ENCODE measurements around the gene SRRM5.
"Not testable (repeated sequence)": the region's sequence is repeated elsewhere in the genome, so short reads cannot be mapped to it uniquely, and the experiment has no call there.

Gene SRRM5

DNA sequence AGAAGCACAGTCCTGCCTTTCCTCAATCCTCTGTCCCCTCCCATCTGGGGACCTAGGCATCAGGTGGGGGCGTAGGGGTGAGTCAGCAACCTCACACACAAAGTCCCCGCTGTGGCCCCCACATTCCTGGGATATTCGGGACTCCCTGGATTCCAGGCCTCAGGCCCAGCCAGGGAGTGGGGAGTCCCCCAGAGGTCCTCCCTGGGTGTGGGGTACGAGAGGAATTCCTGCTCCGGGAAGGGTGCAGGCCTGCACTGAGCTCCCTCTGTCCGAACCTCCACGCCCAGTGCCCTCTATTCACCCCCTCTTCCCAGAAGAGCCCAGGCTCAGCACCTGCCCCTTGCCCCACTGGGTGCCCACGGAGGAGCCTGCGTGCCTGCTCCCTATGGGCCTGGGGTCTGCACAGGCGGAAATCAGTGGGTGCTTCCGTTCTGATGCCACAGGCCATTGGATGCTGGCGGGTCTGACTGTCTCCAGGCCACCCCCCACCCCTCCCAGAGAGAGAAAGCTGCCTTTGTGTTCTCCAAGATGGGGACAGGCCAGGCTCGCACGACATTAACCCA is 24.3 kb downstream of the SRRM5 start:
- peak in 52 of 56 donors; percentile 4 to 82 (median 62) for DNase-seq

DNA sequence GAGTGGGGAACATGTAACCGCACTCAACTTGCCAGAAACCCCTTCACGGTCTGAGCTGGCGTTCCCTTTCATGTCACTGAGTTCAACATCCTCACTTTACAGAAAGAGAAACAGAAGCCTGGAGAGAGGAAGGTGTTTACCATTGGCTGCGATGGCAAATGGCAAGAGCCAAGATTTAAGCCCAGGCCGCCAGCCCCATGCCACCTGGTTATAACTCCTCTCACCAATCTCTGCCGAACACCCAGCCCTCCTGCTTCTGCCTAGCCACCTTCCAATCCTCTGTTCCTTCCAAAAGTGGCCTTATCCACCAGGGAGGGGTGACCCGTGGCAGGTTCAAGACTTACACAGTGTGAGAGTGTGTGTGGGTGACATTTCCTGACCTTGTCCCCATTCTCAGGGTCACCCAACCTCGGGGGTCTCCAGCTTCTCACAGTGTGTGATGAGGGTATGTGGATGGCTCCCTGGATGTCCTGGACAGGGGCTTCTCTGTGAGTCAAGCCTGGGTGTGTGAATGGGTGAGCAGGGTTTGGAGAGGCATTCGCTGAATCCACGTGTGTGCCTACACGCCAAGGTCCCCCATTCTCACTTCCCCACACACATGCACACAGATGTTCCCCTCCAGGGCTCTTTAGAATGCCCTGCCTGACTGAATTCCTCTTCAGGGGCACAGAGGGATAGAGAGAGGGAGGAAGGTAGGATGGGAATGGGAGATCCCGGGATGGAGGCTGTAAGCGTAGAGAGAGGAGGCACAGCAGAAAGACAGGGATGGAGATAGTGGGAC is 26.5 kb downstream of the SRRM5 start:
- peak in 3 of 56 donors; percentile 7 to 49 (median 11) for DNase-seq

DNA sequence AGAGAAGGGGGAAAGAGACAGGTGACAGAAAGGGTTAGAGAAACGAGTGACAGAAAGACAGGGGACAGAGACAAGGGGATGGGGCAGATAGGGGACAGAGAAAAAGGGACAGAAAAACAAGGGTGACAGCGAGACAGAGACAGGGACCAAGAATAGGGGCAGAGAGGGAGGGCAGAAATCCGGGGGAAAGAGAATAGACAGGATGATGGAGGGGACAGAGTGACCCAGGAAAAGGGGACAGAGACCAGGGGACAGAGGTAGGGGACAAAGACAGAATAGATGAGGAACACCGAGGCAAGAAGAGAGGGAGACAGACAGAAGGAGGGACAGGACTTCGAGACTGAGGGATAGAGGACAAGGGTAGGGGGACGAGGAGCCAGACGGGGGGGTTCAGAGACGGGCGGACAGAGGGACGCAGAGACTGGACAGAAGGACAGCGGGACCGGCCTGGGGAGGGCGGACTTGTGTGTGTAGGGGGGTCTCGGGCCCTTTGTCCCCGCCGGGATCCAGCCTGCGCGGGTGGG is 27.2 kb downstream of the SRRM5 start:
- DNase-seq: peak in 2 of 56 donors; percentile 13 to 41

DNA sequence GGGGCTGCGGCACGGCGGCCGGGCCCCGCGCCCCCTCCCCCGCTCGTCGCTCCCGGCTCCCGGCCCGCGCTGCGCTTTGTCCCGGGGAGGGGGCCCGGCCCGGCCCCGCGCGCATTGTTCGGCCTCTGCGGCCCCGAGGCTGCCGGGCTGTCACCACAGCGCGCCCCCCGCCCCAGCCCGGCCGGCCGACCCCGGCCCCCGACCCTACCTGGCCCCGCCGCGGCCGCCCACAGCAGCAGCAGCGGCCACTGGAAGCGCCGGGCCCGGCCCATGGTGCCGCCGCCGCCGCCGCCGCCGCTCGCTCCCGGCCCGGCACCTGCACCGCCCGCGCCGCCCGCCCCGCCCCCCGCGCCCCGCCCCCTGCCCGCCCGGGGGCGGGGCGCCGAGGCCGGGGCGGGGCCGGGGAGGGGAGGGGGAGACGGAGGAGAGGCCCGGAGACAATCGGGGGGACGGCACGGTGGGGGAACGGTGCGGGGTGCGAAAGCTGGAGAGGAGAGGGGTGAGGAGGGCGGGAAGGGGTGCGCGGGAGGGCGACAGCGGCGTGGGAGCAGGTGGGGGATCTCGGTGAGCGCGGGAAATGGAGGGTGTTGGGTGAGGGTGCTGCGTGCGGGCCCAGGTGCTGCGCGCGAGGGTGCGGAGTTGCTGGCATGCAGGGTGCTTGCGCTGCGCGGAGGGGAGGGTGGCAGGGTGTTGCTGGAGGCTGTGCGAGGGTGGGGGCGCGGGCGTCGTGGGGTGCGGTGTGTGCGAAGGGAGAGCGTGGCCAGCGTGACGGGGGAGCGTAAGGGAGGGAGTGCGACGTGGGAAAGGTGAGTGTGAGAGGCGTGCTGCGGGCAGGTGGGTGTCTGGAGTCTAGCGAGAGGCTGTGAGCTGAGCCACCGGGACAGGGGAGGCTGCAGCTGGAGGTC is 27.9 kb downstream of the SRRM5 start, which contains the start of gene CADM4:
CADM4 (minus strand) TSS at position 332 of the 905 bp plus-strand sequence; CDS start at position 272, 60 bp downstream.
- DNase-seq: peak in 35 of 56 donors; percentile 10 to 83 (median 38)

DNA sequence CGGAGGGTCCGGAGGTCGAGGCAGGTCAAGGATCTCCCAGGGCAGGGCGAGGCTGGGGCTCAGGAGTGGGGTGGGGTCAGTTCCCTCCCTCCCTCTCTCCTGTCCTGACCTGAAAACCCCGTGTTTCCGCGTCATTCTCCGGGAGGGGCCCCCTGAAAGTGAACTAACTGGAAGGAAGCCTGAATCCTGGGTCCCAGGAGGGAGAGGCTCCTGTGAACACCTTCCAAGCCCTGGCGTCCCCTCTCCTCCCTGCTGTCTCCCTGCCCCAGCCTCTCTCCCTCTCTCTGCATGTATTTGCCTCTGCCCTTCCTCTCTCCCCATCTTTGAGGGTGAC is 28.5 kb downstream of the SRRM5 start:
- peak in 1 of 56 donors; percentile 64 for DNase-seq

DNA sequence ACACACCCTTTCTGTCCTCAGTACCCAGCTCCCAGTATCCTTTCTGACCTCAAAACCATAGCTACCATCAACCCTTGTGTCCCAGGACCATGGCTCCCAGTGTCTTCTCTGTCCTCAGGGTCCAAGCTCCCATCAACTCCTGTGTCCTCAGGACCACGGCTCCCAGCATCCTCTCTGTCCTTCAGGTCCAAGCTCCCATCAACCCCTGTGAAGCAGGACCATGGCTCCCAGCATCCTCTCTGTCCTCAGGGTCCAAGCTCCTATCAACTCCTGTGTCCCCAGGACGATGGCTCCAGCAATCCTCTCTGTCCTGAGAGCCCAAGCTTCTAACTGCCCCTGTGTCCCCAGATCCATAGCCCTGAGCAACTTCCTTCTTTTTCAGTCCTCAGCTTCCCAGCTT is 29.4 kb downstream of the SRRM5 start:
- no peak for DNase-seq

DNA sequence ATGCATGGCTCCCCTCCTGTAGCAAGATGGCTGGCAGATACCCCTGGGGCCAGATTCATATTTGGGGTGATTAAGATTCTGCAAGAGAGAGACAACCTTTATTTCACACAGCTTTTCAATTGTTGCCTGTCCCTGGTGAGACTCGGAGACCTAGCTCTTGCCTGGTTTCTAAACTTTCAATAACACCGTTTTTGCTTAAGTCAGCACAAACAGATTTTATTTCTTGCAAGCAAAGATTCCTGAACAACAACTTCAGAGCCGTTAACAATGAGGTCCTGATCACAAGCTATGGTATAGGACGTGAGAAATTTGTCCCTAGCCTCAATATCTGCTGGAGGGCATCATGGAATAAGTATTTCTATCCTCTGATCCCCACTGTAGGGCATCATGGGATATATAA is 30.6 kb downstream of the SRRM5 start:
- DNase-seq: no peak

DNA sequence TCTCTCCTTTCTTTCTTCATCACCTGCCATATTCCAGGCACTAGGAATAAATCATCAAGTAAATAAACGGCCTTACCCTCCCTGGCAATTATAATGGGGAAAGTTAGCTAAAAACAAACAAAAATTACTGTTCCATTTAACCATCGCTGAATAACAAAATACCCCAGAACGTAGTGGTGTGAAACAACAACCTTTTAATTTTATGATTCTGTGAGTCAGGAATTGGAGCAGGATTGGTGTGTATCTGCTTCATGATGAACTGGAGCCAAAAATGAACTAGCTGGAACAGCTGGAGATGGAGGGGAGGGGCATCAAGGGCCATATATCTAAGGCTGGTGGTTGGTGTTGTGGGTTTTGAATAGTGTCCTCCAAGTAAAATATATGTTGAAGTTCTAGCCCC is 31.4 kb downstream of the SRRM5 start:
- DNase-seq: no peak

DNA sequence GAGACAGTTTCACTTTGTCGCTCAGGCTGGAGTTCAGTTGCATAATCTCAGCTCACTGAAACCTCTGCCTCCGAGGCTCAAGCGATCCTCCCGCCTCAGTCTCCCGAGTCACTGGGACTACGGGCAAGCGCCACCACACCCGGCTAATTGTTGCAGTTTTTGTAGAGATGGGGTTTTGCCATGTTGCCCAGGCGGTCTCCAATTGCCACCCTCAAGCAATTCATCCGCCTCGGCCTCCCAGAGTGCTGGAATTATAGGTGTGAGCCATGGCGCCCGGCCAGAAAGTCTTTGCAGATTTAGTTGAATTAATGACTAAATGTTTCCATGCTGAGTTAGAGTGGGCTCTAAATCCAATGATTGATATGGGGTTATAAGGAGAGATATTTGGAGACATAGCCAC is 32.3 kb downstream of the SRRM5 start:
- DNase-seq: no peak

DNA sequence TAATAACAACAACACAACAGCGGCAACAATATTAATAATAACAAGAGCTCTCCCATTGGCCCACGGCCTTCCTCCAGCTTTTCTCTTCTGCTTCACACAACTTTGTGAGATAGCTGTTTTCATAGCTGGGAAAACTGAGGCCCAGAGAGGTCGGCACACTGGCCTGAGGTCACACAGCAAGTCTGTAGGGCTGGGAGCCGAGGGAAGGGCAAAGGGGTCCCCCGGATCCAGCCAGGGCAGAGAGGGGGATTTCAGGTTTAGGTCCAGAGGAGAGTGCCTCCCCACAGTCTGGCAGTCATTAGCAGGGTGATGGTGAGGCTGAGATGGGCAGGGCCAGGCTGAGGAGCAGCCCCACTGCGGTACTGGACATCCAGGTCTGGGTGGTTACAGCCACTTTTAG is 36.7 kb downstream of the SRRM5 start:
- DNase-seq: no peak

DNA sequence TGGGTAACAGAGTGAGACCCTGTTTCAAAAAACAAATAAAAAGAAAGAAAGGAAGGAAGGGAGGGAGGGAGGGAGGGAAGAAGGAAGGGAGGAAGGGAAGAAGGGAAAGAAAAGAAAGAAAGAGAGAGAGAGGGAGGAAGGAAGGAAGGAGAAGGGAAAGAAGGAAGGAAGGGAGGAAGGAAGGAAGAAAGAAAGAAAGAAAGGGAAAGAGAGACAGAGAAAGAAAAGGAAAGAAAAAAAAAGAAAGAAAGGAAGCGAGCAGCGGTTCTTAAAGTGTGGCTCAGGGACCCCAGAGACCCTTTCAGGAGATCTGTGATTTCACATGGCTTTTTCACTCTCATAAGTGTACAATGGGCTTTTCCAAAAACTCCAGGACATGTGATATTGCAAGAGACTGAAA is 37.6 kb downstream of the SRRM5 start:
- no peak for DNase-seq

DNA sequence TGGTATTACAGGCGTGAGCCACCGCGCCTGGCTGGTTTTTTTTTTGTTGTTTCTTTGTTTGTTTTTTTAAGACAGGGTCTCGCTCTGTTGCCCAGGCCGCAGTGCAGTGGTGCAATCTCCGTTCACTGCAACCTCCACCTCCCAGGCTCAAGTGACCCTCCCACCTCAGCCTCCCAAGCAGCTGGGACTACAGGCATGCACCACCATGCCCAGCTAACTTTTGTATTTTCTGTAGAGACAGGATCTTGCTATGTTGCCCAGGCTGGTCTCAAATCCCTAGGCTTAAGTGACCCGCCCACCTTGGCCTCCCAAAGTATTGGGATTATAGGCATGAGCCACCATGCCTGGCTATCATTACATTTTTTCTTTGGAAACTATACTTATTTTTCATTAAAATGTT is 38.4 kb downstream of the SRRM5 start:
- DNase-seq: not testable (repeated sequence)

DNA sequence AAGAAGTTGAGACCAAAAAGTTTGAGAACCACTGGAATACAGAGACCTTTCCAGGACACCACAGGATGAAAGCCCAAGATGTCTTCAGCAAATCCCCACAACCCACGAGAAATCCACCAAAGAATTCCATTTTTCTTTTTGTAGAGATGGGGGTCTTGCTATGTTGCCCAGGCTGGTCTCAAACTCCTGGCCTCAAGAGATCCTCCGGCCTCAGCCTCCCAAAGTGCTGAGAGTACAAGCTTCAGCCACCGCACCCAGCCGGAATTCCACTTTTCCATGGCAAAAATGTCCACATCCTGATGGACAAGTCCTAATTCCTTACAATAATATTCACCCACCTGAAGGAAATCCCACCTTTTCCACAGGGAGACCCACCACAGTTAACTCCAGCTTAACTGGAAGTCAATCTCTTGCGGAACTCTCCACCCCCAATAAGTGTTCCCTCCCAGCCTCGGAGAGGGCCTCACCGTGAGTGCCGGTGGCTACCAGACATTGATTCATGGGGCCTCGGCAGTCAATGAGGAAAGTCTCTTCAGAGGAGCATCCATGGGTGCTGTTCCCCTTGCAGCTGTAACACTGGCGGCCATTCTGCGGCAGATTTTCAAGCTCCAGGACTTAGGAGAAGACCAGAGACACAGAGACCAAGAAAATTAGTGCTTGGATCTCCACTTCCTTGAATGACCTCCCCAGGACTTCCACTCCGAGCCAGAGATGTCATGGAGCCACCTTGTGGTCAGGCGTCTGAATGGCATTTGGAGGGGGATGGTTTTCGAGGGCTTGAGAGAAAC is 40.1 kb downstream of the SRRM5 start:
- DNase-seq: peak in 45 of 56 donors; percentile 19 to 78 (median 41)

DNA sequence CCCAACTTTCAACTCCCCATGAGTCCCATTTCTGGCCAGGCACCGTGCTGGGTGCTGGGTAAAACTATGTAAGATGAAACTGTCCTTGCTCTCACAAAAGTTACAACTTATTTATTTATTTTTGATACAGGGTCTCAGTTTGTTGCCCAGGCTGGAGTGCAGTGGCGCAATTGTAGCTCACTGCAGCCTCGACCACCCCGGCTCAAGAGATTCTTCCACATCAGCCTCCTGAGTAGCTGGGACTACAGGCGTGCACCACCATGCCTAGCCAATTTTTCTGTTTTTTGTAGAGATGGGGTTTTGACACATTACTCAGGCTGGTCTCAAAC is 40.6 kb downstream of the SRRM5 start:
- no peak for DNase-seq

DNA sequence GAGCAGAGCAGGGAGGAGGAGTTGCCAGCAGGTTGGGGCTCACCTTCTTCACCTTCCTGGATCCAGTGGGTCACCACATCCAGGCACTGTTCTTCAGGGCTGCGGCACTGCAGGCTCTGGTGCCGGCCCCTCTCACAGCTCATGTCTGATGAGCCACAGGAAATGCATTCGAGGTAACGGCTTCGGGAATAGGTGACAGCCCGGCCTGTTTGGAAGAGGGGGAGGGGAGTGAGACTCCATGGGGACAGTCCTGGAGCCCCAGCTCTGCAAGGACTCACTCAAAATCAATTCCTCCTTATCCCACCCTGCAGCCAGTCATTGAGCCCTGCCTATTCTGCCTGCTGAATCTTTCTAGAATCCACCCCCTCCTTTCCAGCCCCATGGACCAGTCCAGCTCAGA is 44.5 kb downstream of the SRRM5 start:
- no peak for DNase-seq

DNA sequence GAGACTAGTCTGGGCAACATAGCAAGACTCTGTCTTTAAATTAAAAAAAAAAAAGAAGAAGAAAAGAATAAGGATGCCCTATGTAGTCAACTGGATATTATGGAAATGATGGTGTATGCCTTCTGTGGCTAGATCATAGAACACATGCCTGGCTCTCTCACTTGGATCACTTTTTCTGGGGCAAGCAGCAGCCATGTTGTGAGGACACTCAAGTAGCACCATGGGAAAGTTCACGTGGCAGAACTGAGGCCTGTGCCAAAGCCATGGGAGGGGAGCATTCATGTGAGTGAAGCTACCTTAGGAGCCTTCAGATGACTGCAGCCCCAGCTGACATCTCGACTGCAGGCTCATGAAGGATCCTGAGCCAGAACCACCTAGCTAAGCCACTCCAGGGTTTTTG is 46.1 kb downstream of the SRRM5 start:
- no peak for DNase-seq

DNA sequence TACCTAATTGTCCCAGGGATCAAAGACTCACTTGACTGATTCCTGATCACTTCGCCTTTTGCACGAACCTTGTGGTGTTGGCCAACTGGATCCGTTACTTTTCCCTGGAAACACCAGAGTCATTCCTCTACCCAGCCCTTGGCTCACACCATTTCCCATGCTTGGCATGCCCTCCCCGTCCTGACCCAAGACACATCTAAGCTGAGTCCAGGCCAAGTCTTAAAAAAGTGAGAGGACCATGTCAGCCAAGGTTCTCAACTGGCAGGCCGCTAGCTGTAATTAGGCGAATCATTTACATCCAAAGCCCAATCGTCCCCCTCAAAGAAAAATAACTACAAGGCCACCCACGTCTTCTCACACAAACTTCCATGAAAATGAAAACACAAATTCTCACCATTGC is 46.6 kb downstream of the SRRM5 start:
- DNase-seq: peak in 12 of 56 donors; percentile 7 to 40 (median 26)

DNA sequence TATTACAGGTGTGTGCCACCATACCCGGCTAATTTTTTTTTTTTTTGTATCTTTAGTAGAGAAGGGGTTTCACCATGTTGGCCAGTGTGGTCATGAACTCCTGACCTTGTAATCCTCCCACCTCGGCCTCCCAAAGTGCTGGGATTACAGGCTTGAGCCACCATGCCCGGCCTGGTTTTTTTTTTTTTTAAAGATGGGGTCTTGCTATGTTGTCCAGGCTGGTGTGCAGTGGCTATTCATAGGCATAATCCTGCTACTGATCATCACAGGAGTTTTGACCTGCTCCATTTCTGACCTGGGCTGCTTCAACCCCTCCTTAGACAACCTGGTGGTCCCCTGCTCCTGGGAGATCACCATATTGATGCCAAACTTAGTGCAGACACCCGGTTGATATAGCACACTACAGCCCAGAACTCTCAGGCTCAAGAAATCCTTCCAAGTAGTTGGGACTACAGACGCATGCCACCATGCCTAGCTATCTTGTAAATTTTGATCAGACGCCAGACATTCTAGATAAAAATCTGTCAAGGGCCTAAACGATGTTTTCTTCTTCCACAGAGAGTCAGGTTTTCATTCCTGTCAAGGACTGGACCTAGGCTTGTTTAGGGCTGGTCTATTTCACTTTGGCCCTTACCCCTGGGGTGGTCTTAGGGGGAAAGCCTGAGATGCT is 48.5 kb downstream of the SRRM5 start:
- DNase-seq: no peak

DNA sequence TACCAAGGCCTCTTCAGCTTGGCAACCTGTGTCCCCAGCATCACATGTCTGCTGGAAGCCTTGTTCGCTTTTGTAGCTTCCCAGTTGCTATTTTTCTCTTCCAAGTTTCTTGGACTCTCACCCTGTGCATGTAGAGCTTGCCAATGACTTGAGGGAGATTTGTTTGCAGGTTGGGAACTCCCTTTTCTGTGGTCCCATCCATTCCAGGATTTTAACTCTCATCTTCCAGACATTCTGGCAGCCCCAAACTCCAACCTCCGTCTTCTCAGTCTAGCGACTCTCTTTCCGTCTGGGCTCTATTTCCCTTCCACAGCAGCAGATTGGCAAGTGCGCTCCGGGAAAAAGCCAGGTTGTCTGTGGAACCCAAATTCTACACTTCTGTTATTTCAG is 49.1 kb downstream of the SRRM5 start:
- peak in 1 of 56 donors; percentile 19 for DNase-seq

DNA sequence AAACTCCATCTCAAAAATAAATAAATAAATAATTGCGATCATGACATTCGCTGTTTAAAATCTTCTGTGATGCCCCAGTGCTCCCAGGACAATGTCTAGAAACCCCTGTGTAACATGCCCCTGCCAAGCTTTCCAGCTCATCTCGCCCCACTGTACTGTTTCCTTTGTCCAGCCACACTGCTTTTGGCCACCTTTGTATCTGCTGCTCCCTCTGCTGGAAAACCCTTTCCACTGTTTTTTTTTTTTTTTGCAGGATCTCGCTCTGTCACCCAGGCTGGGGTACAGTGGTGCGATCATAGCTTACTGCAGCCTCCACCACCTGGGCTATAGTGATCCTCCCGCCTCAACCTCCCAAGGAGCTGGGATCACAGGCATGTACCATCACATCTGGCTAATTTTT is 50.6 kb downstream of the SRRM5 start:
- no peak for DNase-seq

DNA sequence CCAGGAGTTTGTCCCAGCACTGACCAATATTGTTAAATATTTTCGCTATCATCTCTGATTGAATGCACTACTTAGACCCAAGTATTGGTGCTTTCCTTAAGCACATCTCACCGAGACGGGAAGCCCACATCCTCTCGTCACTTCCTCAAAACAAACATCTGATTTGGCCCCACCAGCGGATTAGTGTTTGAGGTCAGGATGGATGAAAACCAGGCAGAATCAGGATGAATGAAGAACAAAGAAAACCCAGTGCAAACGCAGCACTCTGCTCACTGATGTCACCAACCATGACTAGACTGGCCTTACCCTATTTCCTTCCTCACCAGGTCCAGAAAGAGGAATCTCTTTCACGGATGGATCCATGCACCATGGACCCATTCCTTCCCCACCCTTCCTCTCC is 52.1 kb downstream of the SRRM5 start:
- DNase-seq: peak in 4 of 56 donors; percentile 3 to 31 (median 16)
